ENCODE results near the gene ELP5. TPM values are rescaled to one million over a fixed set of nuclear protein-coding genes. Genes with fewer than 3 reads are reported as not detected.

Gene ELP5
- total and polyA plus RNA-seq, 10 of the 15 experiments (the other 5 are each of a cell fraction or from before 2014, with no cell fraction given), result 41.1 to 109 (median 77.5) TPM

DNA sequence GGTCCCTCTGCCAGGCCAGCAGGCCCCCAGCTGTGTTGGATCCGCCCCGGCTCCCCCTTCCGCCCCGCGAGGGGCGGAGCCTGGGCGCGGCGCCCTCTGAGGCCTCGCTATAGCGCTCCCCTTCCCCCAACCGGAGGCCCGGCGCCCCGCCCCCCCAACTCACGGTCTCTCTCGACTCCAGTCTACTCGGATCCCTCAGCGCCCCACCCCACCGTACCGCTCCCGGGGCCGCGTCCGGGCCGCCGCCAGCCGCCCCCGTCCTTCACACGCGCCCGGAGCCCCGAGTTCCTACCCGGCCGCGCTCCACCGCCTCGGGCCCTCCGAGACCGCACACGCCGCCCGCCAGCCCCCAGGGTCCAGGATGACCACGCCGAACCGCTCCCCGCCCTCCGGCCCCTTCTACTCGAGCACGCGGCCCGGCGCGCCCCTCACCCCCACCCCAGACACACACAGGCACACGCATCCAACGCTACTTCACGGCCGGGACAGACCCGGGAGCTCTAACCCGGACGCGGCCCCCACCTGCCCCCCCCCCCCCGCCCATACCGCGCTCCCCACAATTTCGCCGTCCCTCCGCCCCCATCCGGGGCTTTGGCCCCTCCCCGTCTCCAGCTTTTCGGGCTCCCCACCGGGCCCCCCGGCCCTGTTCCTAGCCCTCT, 14.1 kb upstream of the ELP5 start (continued):
- TF ChIP-seq, protein P1, sequence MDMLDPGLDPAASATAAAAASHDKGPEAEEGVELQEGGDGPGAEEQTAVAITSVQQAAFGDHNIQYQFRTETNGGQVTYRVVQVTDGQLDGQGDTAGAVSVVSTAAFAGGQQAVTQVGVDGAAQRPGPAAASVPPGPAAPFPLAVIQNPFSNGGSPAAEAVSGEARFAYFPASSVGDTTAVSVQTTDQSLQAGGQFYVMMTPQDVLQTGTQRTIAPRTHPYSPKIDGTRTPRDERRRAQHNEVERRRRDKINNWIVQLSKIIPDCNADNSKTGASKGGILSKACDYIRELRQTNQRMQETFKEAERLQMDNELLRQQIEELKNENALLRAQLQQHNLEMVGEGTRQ (IDR thresholded peaks at IDR 0.05; ENCODE audit: borderline replicate concordance, low read depth, low read length), result no peak
- TF ChIP-seq RUNX3 (IDR thresholded peaks at IDR 0.05; ENCODE audit: low read length) (0 out of 2 replicates have a peak, but pooled peaks have one; percentile 13), HDAC6 (IDR thresholded peaks at IDR 0.05; ENCODE audit: unreplicated experiment) (no peak), SUZ12 (IDR thresholded peaks at IDR 0.05; ENCODE audit: unreplicated experiment) (no peak), RB1 (IDR thresholded peaks at IDR 0.05; ENCODE audit: borderline replicate concordance) (no peak), NFXL1 (IDR thresholded peaks at IDR 0.05; ENCODE audit: borderline replicate concordance) (no peak), NFYB (IDR thresholded peaks at IDR 0.05; ENCODE audit: insufficient read depth, low read depth, low read length) (no peak), SREBF2 (IDR thresholded peaks at IDR 0.05; ENCODE audit: low read length) (no peak), ZNF622 (IDR thresholded peaks at IDR 0.05) (no peak), SUPT20H (IDR thresholded peaks at IDR 0.05; ENCODE audit: borderline replicate concordance, control insufficient read depth, low read depth, low read length) (no peak), GATAD2B (conservative IDR thresholded peaks at IDR 0.05; ENCODE audit: low read depth) (0 out of 2 replicates have a peak, but pooled peaks have one; percentile 32)
- TF ChIP-seq, protein P2, sequence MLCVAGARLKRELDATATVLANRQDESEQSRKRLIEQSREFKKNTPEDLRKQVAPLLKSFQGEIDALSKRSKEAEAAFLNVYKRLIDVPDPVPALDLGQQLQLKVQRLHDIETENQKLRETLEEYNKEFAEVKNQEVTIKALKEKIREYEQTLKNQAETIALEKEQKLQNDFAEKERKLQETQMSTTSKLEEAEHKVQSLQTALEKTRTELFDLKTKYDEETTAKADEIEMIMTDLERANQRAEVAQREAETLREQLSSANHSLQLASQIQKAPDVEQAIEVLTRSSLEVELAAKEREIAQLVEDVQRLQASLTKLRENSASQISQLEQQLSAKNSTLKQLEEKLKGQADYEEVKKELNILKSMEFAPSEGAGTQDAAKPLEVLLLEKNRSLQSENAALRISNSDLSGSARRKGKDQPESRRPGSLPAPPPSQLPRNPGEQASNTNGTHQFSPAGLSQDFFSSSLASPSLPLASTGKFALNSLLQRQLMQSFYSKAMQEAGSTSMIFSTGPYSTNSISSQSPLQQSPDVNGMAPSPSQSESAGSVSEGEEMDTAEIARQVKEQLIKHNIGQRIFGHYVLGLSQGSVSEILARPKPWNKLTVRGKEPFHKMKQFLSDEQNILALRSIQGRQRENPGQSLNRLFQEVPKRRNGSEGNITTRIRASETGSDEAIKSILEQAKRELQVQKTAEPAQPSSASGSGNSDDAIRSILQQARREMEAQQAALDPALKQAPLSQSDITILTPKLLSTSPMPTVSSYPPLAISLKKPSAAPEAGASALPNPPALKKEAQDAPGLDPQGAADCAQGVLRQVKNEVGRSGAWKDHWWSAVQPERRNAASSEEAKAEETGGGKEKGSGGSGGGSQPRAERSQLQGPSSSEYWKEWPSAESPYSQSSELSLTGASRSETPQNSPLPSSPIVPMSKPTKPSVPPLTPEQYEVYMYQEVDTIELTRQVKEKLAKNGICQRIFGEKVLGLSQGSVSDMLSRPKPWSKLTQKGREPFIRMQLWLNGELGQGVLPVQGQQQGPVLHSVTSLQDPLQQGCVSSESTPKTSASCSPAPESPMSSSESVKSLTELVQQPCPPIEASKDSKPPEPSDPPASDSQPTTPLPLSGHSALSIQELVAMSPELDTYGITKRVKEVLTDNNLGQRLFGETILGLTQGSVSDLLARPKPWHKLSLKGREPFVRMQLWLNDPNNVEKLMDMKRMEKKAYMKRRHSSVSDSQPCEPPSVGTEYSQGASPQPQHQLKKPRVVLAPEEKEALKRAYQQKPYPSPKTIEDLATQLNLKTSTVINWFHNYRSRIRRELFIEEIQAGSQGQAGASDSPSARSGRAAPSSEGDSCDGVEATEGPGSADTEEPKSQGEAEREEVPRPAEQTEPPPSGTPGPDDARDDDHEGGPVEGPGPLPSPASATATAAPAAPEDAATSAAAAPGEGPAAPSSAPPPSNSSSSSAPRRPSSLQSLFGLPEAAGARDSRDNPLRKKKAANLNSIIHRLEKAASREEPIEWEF (IDR thresholded peaks at IDR 0.05; ENCODE audit: insufficient replicate concordance, low read depth, low read length), result no peak
- TF ChIP-seq, protein P3, sequence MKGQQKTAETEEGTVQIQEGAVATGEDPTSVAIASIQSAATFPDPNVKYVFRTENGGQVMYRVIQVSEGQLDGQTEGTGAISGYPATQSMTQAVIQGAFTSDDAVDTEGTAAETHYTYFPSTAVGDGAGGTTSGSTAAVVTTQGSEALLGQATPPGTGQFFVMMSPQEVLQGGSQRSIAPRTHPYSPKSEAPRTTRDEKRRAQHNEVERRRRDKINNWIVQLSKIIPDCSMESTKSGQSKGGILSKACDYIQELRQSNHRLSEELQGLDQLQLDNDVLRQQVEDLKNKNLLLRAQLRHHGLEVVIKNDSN (IDR thresholded peaks at IDR 0.05; ENCODE audit: borderline replicate concordance, extremely low read length, insufficient read depth, low read depth, low read length), result no peak
- TF ChIP-seq, protein P4, sequence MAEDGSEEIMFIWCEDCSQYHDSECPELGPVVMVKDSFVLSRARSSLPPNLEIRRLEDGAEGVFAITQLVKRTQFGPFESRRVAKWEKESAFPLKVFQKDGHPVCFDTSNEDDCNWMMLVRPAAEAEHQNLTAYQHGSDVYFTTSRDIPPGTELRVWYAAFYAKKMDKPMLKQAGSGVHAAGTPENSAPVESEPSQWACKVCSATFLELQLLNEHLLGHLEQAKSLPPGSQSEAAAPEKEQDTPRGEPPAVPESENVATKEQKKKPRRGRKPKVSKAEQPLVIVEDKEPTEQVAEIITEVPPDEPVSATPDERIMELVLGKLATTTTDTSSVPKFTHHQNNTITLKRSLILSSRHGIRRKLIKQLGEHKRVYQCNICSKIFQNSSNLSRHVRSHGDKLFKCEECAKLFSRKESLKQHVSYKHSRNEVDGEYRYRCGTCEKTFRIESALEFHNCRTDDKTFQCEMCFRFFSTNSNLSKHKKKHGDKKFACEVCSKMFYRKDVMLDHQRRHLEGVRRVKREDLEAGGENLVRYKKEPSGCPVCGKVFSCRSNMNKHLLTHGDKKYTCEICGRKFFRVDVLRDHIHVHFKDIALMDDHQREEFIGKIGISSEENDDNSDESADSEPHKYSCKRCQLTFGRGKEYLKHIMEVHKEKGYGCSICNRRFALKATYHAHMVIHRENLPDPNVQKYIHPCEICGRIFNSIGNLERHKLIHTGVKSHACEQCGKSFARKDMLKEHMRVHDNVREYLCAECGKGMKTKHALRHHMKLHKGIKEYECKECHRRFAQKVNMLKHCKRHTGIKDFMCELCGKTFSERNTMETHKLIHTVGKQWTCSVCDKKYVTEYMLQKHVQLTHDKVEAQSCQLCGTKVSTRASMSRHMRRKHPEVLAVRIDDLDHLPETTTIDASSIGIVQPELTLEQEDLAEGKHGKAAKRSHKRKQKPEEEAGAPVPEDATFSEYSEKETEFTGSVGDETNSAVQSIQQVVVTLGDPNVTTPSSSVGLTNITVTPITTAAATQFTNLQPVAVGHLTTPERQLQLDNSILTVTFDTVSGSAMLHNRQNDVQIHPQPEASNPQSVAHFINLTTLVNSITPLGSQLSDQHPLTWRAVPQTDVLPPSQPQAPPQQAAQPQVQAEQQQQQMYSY (CRISPR knock-in tag; IDR thresholded peaks at IDR 0.05), result no peak
- TF ChIP-seq, protein P5, sequence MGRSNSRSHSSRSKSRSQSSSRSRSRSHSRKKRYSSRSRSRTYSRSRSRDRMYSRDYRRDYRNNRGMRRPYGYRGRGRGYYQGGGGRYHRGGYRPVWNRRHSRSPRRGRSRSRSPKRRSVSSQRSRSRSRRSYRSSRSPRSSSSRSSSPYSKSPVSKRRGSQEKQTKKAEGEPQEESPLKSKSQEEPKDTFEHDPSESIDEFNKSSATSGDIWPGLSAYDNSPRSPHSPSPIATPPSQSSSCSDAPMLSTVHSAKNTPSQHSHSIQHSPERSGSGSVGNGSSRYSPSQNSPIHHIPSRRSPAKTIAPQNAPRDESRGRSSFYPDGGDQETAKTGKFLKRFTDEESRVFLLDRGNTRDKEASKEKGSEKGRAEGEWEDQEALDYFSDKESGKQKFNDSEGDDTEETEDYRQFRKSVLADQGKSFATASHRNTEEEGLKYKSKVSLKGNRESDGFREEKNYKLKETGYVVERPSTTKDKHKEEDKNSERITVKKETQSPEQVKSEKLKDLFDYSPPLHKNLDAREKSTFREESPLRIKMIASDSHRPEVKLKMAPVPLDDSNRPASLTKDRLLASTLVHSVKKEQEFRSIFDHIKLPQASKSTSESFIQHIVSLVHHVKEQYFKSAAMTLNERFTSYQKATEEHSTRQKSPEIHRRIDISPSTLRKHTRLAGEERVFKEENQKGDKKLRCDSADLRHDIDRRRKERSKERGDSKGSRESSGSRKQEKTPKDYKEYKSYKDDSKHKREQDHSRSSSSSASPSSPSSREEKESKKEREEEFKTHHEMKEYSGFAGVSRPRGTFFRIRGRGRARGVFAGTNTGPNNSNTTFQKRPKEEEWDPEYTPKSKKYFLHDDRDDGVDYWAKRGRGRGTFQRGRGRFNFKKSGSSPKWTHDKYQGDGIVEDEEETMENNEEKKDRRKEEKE (IDR thresholded peaks at IDR 0.05), result no peak
